HG03571 (cell line): ENCODE data around the gene DTHD1.

Source experiments
- ATAC-seq: cut with Tn5 transposase; IDR thresholded peaks from one replicate; pipeline ENCODE4 v1.9.1; 2021; ENCODE audit not compliant: unreplicated experiment

Gene DTHD1

GRCh38 chr4:36312511-36312910 is 31.1 kb downstream of the DTHD1 start:
- ATAC-seq: no peak

- no peak for ATAC-seq
These were observed 31.9 kb downstream of the DTHD1 start for GRCh38 chr4:36313301-36313700.

DNA sequence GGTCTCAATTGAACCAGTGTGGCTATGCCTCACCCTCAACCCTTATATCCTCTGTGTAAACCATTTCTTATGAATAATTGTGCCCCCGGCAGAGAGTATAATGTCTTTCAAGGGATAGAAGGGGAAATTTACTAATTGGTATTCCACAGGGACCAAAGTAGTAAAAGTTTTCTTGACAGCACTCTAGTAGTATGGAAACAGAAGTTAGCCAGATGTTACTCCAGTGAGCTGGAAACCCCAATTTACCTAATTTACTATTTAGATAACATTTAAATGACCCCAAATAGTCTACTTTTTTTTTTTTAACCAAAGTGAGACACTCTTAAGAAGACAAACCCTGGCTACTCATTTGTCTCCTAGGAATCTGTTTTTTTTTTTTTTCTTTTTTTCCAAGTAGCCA is 32.3 kb downstream of the DTHD1 start:
- no peak for ATAC-seq

- ATAC-seq: no peak
These were observed 35.2 kb downstream of the DTHD1 start for GRCh38 chr4:36316607-36317006.

GRCh38 chr4:36317721-36318120 is 36.3 kb downstream of the DTHD1 start:
- ATAC-seq: no peak

DNA sequence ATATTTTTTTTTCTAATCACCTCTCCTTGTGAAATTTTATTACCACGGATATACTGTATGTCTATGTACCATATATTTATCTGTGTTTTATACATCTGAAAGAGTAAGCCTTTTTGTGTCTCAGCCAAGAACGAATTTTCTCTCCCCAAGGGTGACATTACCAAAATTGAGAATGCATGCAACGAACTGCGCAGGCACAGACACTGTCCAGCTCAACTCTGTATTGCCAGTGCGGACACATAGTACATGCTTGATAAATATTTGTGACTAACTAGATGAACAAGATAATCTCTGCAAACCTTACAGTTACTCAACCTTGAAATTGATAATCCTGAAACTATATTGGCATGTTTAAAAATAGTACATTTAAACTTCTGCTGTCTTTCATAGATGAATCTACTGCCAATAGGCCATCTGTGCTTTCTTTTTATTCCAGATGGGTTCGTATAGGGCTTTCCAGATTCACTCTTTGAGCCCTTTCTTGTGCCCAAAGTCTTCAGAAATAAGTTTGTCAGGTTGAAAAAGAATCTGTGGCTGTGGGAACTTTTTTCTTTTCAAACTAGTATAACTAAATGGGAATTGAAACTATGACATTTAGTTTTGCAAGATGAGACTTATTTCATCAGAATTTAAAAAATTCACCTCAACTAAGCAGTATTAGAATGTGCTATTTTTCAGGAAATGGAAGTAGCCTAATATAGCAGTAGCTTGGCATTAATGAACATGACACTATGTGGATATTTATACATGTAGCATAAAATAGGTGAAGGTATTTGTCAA is 38.9 kb downstream of the DTHD1 start:
- peak; percentile 40 for ATAC-seq

- ATAC-seq: no peak
These were observed 39.8 kb downstream of the DTHD1 start for GRCh38 chr4:36321176-36321575.

GRCh38 chr4:36322921-36323354 is 41.5 kb downstream of the DTHD1 start:
- no peak for ATAC-seq

GRCh38 chr4:36323816-36324419 is 42.5 kb downstream of the DTHD1 start:
- ATAC-seq: no peak

DNA sequence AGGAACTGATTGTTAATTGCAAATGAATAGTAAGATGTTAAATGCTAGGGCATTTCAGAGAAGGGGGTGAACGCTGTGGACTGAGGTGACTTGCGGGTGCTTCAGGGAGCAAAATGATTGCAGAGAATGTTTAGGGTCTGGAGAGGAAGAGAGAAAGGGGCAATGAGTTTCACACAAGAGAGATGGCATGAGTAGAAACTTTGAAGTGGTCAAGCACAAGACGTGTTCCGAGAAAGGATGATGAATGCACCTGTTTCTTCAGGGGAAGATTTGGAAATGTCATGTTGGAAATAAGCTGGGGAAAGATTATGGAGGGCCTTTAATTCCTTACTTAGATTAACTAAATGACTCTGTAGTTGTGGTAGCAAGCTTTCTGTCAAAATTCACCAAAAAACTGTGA is 43.4 kb downstream of the DTHD1 start:
- ATAC-seq: no peak

DNA sequence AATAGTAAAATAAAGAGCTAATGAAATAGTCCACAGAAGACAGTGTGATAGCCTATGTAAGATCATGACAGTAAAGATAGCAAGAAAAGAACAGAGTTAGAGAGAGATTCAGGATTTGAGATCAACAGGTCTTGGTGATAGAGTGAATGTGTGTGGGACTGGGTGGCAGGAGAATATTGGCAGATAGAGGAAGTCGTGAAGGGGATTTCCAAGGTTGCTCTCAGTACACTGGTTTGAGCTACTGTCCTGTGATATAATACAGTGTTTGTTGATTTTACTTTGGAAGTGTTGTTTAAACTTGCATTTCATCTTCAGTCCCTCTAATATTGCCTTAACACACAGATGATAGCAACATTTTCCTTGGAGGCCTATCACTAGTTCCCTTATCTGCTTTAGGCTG is 44.1 kb downstream of the DTHD1 start:
- peak; percentile 79 for ATAC-seq

DNA sequence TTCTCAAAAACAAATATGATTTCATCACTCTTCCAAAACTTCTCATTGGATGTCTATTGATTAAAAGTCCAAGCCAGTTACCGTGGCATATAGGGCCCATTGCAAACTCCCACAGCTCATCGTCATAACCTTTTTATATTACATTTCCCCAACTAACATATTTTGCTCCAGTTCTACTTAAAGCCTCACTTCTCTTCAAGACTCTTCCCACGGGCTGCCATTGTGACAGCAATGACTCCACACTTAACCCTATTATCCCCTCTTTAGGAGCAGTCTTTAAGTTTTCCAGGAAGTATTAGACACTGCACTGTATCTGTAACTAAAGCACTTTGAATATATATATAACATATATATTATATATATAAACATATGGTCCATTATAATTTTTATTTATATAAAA is 44.5 kb downstream of the DTHD1 start:
- ATAC-seq: no peak

GRCh38 chr4:36326476-36327029 is 45.1 kb downstream of the DTHD1 start:
- no peak for ATAC-seq

- no peak for ATAC-seq
These were observed 46.0 kb downstream of the DTHD1 start for GRCh38 chr4:36327400-36327799.

DNA sequence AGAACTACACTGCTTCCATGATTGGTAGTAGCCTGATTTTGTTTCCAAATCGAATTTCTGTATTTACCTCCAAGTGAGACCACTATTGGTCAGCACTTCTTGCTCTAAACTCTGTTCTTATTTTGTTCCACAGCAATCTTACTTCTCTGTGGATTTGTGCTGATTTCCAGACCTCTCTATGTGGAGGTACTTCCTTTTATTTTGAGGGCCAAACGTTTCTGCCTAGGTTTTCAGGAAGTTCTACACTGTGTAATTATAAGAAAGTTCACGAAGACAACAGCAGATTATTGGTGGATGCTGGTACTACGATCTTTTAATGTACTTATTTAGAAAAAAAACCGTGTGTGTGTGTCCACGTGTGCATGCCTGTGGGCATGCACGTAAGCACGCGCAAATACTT is 46.7 kb downstream of the DTHD1 start:
- no peak for ATAC-seq

DNA sequence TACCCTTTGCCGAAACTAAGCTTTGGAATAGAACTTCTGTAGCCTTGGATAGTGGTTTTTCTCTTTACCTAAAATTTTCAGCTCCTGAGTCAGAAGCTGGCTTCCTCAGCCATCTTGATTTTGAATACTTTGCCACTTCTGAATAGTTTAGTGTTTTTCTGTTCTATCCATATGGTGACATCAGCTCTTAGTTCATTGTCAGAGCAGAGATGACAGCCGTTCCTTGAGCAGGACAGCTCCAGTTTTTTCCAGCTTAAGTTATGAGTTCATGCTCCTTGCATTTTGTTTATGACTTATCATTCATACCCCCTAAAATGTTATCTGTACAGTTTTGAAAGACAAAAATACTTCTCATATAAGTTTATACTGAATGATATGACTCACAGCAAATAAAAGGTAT is 47.8 kb downstream of the DTHD1 start:
- no peak for ATAC-seq

DNA sequence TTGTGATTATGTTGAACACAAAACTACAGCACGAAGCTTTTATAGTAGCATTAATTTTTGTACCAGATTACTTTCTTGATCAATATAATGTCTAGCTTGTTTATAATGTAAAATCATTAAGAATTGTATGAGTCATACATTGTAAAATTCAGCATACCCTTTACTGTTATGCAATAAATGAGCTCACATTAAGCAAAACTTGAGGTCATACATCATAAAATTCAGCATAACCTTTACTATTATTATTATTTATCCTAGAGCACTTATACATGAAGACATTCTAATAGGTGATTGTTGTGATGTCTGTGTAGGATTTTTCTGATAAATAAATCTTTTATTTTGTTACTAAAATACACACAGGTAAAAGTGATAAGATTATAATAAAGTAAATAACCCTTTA is 49.4 kb downstream of the DTHD1 start:
- ATAC-seq: no peak

DNA sequence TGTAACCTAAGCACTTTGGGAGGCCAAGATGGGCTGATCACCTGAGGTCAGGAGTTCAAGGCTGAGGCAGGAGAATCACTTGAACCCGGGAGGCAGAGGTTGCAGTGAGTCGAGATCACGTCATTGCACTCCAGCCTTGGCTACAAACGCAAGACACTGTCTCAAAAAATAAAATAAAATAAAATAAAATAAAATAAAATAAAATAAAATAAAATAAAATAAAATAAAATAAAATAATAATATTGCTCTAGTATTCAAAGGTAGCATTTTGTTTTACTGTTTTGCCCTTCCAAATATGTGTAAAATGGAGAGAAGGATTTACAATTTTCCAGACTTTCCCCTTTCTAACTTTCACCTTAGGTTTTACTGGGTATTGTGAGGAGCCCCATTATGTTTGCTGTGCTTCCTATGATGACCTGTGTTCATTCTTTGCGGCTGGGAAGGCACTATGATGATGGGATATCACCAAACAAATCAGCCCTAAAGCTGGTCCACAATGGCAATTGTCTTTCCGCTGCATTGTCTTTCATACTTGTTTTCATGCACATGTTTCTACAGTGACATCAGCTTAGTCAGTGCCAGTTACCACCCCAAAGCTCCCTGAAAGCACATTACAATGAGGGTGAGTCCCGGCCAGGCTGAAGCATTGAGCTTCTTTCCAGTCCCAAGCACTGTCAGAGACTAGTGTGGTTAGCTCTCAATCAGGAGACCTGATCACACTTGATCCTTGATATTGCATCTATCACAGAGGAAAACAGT is 50.8 kb downstream of the DTHD1 start:
- ATAC-seq: peak; percentile 59

- peak; percentile 96 for ATAC-seq
These were observed 51.3 kb downstream of the DTHD1 start for GRCh38 chr4:36332782-36333131.

- ATAC-seq: no peak
These were observed 52.0 kb downstream of the DTHD1 start for GRCh38 chr4:36333303-36333877.

DNA sequence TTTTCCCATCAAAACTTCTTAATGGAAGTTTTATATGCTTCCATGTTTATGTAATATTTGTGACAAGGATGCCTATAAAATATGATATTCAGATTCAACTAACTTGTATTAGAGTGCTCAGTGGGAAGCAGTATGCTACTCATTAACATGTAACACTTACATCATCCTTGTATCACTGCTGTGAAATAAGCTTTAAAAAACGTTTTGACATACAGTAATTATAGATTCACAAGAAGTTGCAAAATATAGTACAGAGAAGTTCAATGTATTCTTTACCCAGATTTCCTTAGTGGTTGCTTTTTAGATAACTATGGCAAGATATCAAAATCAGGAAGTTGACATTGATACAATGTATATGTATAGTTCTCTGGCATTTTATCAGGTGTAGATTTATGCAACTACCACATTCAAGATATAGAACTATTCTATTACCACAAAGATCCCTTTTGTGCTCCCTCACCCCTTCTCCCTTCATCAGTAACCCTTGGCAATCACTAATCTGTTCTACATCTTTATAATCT is 56.3 kb downstream of the DTHD1 start:
- ATAC-seq: no peak
